ENCODE measurements around the gene ARHGAP5. TPM values are rescaled to one million over a fixed set of nuclear protein-coding genes. Genes with fewer than 3 reads are reported as not detected.

Gene ARHGAP5, protein sequence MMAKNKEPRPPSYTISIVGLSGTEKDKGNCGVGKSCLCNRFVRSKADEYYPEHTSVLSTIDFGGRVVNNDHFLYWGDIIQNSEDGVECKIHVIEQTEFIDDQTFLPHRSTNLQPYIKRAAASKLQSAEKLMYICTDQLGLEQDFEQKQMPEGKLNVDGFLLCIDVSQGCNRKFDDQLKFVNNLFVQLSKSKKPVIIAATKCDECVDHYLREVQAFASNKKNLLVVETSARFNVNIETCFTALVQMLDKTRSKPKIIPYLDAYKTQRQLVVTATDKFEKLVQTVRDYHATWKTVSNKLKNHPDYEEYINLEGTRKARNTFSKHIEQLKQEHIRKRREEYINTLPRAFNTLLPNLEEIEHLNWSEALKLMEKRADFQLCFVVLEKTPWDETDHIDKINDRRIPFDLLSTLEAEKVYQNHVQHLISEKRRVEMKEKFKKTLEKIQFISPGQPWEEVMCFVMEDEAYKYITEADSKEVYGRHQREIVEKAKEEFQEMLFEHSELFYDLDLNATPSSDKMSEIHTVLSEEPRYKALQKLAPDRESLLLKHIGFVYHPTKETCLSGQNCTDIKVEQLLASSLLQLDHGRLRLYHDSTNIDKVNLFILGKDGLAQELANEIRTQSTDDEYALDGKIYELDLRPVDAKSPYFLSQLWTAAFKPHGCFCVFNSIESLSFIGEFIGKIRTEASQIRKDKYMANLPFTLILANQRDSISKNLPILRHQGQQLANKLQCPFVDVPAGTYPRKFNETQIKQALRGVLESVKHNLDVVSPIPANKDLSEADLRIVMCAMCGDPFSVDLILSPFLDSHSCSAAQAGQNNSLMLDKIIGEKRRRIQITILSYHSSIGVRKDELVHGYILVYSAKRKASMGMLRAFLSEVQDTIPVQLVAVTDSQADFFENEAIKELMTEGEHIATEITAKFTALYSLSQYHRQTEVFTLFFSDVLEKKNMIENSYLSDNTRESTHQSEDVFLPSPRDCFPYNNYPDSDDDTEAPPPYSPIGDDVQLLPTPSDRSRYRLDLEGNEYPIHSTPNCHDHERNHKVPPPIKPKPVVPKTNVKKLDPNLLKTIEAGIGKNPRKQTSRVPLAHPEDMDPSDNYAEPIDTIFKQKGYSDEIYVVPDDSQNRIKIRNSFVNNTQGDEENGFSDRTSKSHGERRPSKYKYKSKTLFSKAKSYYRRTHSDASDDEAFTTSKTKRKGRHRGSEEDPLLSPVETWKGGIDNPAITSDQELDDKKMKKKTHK (N-terminal part only)
- 192 TPM for total RNA-seq
- long read RNA-seq, full-length matches to known transcripts, result 9 of 24 reads
- long read RNA-seq, partial matches to known transcripts, result 8 of 24 reads
- long read RNA-seq, other reads (novel, unspliced or antisense), result 7 of 24 reads

DNA sequence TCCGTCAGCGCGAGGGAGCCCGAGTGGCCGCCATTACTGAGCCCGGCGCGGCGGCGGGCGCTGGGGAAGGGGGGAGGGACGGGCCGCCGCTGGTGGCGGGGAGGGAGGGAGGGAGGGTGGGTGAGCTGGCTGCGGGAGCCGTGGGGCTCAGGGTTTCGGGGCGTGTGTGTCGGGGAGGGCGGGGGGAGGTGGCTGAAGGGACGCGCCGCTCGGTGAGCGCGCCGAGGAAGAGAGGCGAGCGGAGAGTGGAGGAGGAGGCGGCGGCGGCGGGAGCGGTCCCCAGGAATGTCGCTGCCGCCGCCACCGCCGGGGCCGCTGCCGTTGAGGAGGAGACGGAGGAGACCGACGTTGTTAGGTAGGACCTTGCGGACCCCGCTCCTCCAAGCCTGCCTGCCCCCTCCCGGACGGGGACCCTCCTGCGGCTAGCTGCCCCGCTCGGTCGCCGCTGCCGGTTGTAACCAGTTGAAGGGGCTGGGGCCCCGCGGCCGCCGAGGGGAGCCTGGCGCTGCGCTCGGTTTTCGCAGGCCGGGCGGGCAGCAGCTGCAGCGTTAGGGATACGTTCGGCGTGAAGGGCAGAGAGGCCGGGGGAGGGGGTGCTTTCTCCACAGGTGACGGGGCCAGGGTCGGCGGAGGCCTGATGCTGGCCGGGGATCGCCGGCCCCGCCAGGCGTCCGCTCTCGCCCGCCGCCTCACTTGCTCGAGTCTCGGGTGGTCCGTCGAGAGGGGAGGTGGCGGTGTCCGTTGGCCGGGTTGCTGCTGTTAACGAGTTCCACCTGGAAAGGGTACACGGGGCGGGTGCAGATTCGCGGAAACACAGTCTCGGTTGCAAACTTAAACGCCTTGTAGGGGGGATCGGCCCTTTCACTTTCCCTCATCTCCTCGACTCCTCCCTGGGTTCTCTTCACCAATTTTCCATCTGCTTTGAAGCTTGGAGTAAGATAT lies at the start of gene ARHGAP5:
ARHGAP5 (plus strand) TSS at position 224 of the 942 bp plus-strand sequence. CDS start 13,366 bp downstream, outside the sequence.
- peak; percentile 49 for ATAC-seq (ENCODE audit: poor library complexity)
- intact Hi-C loops (cut with DNase I), result loop anchor here (10.0 kb wide), 2 partner anchors 143 to 397 kb away; no protein-coding TSS in a partner anchor
- DNase-seq, result peak; percentile 56

DNA sequence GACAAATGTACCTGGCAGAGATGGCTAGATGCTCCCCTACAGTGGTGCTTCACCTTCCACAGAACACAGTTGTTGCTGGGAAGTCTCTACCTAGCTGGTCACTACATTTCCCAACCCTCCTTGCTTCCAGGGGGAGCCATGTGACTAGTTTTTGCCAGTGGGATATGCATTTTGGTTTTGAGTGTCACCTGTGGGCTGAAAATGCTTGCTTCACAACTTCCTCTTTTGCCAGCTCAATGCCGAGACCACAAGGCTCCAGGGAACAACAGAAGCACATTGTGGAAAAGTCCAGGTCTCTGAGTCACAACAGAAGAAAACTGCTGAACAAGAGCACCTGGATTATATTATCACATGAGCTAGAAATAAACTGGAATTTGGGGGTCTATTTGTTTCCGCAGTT lies 48.5 kb upstream of the ARHGAP5 start:
- intact Hi-C loops (cut with DNase I), result no loop called here
- ATAC-seq (ENCODE audit: poor library complexity), result no peak
- DNase-seq, result no peak

DNA sequence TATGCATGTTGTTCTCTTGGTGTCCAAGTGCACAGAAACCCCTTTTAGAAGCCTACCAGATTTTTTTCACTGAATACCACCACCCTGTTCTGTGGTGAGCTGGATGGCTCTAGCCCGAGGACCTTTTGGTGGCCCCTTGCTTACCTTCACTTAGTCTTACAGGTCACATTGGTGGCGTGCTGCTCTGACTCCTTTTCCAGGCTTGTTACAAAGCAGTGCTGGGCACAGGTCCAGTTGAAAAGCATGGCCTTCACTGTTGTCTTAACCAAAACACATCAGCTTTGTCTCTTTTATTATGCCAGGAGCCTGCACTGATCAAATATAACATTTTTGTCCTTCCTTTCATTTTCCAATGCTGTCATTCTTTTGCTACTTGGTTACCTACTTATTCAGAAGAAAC lies 43.6 kb upstream of the ARHGAP5 start:
- no peak for DNase-seq

DNA sequence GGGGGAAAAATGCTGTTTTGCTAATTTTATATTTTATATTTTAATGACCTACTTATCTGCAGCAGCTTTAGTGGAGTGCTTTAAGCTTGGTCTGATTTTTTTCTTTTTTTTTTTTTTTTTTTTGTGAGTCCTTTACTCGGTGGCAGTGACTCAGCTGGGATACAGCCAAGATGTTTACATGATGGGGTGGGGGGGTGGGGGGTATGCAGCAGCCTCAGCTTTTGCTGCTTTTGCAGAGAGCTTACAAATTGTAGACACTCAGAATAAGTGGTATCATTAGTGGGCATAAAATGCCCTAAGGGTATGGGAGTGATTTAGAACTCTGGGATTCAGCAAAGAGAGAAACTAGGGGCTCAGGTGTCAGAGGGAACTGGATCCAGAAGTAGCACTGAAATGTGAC lies 38.2 kb upstream of the ARHGAP5 start:
- intact Hi-C loops (cut with DNase I), result no loop called here
- ATAC-seq (ENCODE audit: poor library complexity) (no peak), DNase-seq (no peak)

More for the DNA sequence above, 43.6 kb upstream of the ARHGAP5 start:
- ATAC-seq (ENCODE audit: poor library complexity), result no peak
- intact Hi-C loops (cut with DNase I), result no loop called here

DNA sequence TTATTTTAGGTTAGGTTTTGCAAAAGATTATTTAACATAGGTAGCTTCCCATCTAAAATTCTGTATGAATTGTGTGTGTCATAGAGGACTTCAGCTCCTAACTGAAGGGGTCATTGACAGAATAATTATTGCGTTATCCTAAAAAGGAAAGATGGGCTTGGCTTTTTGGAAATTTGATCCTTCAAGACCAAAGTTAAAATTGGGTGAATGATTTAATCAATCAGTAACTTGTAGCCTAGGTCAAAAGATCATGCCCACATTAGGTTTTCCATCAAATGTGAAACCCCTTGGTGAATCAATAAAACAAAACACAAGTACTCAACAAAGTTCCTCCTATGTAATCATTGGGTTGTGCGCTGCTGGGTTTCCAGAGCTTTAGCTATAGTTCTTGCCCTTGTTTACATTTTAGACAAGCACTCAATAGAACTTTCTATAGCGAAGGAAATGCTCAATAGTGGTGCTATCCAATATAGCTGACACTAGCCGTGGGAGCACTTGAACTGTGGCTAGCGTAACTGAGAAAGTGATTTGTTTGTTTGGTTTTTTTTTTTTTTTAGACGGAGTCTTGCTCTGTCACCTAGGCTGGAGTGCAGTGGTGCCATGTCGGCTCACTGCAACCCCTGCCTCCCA lies 37.6 kb upstream of the ARHGAP5 start:
- no peak for ATAC-seq (ENCODE audit: poor library complexity)
- DNase-seq, result no peak
- intact Hi-C loops (cut with DNase I), result no loop called here

DNA sequence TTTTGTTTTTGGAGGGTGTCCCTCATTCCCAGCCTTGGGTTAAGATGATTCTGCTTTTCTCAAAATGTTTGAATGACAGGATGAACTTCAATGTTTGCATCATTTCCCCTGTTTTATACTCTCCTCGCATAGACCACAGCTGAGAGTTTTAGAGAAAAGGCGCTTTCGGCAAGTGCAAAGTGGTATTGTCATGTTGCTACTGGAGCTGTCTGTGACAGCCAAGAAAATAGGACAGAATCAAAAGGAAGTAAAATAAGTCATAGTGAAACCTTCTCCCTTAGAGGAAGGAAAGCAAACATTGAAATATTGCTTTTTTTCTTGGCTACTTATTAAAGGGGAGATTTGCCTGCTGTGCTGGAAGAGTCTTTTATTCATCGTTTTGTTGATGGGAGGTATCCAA lies 33.5 kb upstream of the ARHGAP5 start:
- ATAC-seq (ENCODE audit: poor library complexity), result peak; percentile 48
- DNase-seq, result no peak
- intact Hi-C loops (cut with DNase I), result no loop called here

DNA sequence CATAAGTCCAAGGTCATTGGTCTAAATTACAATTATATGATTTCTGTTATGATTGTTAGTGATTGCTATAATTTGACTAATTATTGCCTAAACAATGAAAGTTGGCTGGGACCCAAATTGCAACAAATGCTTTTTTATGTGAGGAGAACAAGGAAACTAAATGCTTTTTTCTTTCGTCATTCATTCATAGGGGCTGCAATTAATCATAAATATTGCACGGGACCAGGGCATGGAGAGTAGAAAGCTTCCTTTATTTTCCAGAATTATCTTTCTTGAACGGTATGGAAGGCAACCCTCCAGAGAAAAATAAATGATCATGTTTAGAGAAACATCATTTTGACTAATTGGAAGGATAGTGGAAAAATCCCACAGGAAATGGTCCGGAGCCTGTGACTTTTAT lies 32.6 kb upstream of the ARHGAP5 start:
- ATAC-seq (ENCODE audit: poor library complexity), result no peak
- no peak for DNase-seq
- intact Hi-C loops (cut with DNase I), result no loop called here

DNA sequence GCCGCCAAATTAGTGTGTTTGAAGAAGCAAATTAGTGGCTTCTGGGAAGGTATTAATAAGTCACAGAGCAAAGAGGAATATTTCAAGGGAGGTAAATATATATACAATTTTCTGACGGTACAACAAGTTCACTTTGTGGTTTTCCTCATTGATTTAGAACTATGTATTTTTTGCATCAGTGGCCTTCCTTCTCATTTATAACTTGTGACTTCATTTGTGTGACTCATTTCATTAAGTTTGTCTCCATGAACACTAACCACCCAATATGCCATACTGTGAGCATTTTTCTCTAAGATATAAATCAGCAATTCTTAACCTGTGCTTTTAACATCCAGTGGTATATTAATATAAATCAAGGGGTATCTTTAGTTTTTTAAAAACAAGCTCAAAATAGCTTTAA lies 29.3 kb upstream of the ARHGAP5 start:
- intact Hi-C loops (cut with DNase I), result no loop called here
- no peak for DNase-seq
- ATAC-seq (ENCODE audit: poor library complexity), result no peak

DNA sequence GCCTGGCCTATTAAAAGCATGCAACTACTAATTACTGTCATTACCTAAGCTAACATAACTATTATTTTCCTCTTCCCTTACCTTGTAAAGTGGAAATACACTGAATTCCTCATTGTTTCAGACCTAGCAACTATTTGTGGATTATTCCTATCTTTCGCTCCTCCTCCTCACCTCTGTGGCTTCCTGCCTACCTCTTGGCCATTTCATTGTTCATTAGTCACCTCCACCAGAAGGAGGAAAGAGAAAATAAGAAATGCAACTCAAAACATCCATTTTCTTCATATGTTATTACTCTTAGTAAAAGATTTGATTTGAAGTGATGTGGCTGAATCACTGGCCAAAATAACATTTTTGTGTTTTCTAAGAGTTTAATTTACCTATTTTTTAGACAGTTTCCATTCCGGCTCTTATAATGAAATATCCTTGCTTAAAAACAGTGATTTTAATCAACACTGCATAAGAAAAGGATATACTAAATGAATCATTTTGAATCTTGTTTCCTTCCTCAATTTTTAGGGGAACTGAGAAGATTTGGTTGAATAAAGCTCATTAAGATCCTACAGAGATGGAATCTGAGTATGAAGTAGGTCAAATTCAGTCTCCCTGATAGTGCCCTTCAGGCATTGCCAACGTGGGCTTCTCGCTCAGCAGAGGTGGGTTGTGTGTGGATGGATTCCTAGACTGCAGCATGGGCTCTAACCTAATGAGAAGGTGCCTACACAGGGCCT lies 27.6 kb upstream of the ARHGAP5 start:
- intact Hi-C loops (cut with DNase I), result no loop called here
- no peak for DNase-seq
- no peak for ATAC-seq (ENCODE audit: poor library complexity)

DNA sequence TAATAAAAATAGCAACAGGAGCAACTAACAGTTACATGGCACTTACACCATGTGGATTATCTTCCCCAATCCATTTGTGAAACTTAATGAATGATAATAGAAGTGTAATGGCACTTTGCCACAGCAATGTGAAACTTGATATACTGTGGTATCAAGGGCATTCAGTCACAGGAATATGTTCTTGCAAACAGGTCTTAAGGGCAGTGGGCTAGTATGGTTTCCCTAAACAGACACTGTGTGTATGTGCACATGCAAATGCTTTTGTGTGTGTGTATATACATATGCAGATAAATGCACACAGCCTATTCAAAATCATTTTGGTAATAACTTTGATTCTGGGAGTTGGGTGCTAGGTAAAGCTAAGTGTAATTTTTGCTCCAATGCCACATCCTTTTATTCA lies 26.2 kb upstream of the ARHGAP5 start:
- intact Hi-C loops (cut with DNase I), result no loop called here
- DNase-seq (no peak), ATAC-seq (ENCODE audit: poor library complexity) (peak; percentile 65)

DNA sequence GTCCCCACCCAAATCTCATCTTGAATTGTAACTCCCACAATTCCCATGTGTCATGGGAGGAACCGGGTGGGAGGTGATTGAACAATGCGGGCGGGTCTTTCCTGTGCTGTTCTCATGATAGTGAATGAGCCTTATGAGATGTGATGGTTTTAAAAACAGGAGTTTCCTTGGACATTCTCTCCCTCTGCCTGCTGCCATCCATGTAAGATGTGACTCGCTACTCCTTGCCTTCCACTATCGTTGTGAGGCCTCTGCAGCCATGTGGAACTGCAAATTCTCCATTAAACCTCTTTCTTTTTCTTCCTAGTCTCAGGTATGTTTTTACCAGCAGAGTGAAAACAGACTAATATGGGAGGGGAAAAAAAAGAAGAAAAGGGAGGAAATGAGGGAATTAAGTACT lies 22.6 kb upstream of the ARHGAP5 start:
- intact Hi-C loops (cut with DNase I), result no loop called here
- no peak for DNase-seq
- ATAC-seq (ENCODE audit: poor library complexity), result no peak

DNA sequence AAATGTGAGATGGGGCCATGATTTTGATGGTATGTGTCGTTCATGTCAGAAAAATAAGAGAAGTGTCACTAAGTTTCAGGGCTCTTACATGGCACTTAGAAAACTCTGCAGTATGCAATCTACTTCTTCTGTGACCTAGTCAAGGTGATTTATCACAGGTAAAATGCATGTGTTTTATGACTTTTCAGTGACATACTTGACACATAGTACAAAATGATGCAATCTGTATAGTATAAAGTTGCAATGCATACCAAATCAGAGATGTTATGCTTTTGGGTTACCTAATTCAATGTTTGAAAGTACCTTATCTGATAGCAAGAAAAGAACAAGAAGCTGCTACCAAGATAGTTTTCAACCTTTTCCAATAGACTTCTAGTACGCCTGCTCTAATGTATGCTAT lies 21.9 kb upstream of the ARHGAP5 start:
- no peak for DNase-seq
- ATAC-seq (ENCODE audit: poor library complexity), result no peak
- intact Hi-C loops (cut with DNase I), result no loop called here

DNA sequence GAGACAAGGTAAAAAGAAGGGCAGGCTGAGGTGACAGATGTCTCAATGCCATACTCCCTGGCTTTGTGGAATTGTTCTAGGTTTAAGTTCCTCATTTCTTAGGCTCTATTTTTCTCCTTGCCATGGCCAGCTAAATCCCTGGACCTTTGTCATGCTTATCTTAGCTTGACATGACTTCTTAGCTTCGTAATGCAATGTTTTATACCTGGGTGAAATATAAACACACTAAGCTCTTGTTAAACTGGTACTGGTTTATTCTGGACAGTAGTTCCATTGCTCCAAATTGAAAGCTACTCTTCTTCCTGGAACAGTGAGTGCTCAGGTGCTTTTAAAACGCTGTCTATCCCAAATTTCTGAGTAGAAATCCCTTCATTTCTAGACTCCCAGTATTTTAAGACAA lies 17.4 kb upstream of the ARHGAP5 start:
- no peak for ATAC-seq (ENCODE audit: poor library complexity)
- no peak for DNase-seq
- intact Hi-C loops (cut with DNase I), result no loop called here

DNA sequence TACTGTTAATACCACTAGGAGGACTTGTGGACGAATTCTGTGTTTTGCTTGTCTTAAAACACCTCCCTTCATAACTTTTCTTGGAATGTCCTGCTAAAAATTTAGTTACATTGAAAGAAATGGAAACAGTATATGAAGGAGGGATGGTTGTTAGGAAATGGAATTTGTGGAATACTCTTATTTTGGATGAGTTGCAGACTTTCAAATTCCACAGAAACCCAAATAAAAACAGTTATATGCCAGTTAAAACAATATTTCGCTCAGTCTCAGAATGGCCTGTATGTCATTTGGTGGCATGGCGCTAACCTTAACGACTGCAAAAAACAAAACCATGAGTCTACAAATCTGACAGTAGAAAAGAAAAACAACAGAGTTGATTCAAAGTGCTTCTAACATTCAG lies 12.2 kb upstream of the ARHGAP5 start:
- no peak for DNase-seq
- no peak for ATAC-seq (ENCODE audit: poor library complexity)
- intact Hi-C loops (cut with DNase I), result no loop called here

DNA sequence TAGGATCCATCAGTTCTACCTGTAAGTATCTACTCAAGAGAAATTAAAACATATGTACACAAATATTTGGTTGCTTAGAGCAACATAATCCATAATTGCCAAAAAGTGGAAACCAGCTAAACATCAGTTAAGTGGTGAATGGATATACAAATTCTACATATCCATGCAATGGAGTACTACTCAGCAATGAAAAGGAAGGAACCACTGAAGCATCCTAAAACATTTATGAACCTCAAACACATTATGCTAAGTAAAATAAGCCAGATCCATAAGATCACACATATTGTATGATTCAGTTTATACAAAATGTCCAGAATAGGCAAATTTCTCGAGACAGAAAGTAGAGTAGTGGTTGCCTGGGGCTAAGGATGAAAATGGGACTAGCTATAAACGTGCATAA lies 8.4 kb upstream of the ARHGAP5 start:
- intact Hi-C loops (cut with DNase I), result no loop called here
- ATAC-seq (ENCODE audit: poor library complexity) (no peak), DNase-seq (no peak)

DNA sequence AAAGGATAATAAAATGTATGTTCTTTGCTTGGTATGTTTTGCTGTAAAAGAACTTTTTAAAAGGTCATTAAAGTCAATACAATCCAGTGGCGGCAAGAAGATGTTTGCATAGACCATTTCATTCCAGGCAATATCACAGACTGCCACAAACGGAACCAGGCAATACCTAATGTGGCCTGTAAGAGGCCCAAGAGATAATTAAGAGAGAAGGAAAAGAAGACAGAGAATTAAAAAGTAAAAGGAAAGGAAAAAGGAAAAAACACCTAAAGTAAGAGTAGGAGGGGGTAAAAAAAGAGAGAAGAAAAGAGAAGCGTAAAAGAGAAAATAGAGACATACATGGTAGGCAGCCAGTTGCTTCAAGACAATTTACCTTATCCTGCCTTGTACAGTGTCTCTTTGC lies 6.8 kb upstream of the ARHGAP5 start:
- intact Hi-C loops (cut with DNase I), result loop anchor here (10.0 kb wide), 2 partner anchors 135 to 405 kb away; no protein-coding TSS in a partner anchor
- ATAC-seq (ENCODE audit: poor library complexity), result no peak

DNA sequence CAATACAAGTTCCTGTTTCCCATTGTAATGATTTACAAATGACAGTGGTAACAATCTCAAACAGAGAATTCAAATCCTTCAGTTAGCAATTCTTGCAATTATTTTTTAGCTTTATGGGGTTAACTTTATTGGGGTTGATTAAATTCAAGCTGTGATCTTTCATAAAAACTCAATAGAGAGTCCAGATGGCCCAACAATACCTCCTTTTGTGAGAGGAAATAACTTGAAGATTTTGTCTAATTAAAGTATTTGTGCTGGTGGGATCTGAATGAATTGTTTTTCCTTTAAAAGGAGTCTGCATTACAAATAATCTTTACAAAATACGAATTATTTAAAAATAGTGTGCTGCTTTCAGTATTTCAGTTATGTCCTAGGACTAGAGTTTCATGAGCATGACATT lies 4.4 kb upstream of the ARHGAP5 start:
- intact Hi-C loops (cut with DNase I), result loop anchor here (10.0 kb wide), 2 partner anchors 138 to 402 kb away; no protein-coding TSS in a partner anchor
- ATAC-seq (ENCODE audit: poor library complexity) (no peak), DNase-seq (no peak)

More for the DNA sequence above, 6.8 kb upstream of the ARHGAP5 start:
- no peak for DNase-seq
